Activated naive CD4-positive, alpha-beta T cell treated with anti-CD3 and anti-CD28 coated beads, Interleukin-2, amount 50 U/mL, for 16 hours (primary cell): ENCODE data around the gene ZNF582.

Experiments used
- DNase-seq: peaks from one replicate; pipeline ENCODE4 v3.0.0-alpha.2; 2020

Gene ZNF582

GRCh38 chr19:56393119-56394012 is at the start of gene ZNF582:
Gene ZNF582 (minus strand): TSS chr19:56393534. CDS start chr19:56391752, 1,782 bp downstream.
- peak; percentile 93 for DNase-seq

- no peak for DNase-seq
Measured at GRCh38 chr19:56441206-56441792, 48.0 kb upstream of the ZNF582 start.

DNA sequence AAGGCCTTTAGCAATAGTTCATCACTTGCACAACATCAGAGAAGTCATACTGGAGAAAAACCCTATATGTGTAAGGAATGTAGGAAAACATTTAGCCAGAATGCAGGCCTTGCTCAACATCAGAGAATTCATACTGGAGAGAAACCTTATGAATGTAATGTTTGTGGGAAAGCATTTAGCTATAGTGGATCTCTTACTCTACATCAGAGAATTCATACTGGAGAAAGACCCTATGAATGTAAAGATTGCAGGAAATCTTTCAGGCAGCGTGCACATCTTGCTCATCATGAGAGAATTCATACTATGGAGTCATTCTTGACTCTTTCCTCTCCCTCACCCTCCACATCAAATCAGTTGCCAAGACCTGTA is 30.6 kb upstream of the ZNF582 start:
- DNase-seq, result no peak

DNA sequence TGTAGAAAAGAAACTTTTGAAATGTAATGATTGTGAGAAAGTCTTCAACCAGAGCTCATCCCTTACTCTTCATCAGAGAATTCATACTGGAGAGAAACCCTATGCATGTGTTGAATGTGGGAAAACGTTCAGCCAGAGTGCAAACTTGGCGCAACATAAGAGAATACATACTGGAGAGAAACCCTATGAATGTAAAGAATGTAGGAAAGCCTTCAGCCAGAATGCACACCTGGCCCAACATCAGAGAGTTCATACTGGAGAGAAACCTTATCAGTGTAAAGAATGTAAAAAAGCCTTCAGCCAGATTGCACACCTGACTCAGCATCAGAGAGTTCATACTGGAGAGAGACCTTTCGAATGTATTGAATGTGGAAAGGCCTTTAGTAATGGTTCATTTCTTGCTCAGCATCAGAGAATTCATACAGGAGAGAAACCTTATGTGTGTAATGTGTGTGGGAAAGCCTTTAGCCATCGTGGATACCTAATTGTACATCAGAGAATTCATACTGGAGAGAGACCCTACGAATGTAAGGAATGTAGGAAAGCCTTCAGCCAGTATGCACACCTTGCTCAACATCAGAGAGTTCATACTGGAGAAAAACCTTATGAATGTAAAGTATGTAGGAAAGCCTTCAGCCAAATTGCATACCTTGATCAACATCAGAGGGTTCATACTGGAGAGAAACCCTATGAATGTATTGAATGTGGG is 30.1 kb upstream of the ZNF582 start:
- no peak for DNase-seq

DNA sequence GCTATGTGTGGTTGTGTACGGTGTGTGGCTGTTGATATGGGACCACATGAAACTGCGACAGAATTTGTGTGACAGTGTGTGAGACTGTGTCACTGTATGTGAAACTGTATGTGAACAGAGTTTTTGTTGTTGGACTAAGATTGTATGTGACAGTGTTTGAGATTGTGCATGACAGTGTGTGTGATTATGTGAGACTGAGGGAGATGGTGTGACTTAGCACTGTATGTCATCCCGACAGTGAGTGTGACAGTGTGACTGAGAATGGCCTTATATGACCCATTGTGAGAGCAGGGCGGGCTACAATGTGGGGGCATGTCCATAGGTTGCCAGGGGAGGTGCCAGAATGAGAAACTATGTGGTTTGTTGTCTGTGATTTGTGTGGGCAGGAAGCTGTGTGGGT is 11.7 kb upstream of the ZNF582 start:
- peak; percentile 14 for DNase-seq

GRCh38 chr19:56404705-56405056 is 11.3 kb upstream of the ZNF582 start:
- DNase-seq, result no peak

- DNase-seq, result peak; percentile 90
Measured at GRCh38 chr19:56403764-56404704, 10.7 kb upstream of the ZNF582 start, which contains the start of gene ZNF583. Gene ZNF583 (plus strand): TSS chr19:56404332. CDS start chr19:56407115, 2,783 bp downstream.

GRCh38 chr19:56403261-56403660 is 9.9 kb upstream of the ZNF582 start:
- DNase-seq, result peak; percentile 31

GRCh38 chr19:56400485-56400884 is 7.2 kb upstream of the ZNF582 start:
- DNase-seq, result no peak

- DNase-seq, result no peak
Measured at GRCh38 chr19:56398809-56399208, 5.5 kb upstream of the ZNF582 start.

GRCh38 chr19:56383826-56384605 is 9.3 kb downstream of the ZNF582 start:
- no peak for DNase-seq

DNA sequence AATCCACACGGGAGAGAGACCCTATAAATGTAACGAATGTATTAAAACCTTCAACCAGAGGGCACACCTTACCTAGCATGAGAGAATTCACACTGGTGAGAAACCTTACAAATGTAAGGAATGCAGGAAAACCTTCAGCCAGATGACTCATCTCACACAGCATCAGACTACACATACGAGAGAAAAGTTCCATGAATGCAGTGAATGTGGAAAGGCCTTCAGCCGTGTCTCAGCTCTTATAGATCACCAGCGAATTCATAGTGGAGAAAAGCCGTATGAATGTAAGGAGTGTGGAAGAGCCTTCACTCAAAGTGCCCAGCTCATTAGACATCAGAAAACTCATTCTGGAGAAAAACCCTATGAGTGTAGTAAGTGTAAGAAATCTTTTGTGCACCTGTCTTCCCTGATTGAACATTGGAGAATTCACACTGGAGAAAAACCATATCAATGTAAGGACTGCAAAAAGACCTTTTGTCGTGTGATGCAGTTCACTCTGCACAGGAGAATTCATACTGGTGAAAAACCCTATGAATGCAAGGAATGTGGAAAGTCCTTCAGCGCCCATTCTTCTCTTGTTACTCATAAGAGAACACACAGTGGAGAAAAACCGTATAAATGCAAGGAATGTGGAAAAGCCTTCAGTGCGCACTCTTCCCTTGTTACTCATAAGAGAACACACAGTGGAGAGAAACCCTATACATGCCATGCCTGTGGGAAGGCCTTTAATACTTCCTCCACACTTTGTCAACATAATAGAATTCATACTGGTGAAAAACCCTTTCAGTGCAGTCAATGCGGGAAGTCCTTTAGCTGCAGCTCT is 16.0 kb downstream of the ZNF582 start:
- no peak for DNase-seq

GRCh38 chr19:56372281-56372680 is 21.1 kb downstream of the ZNF582 start:
- DNase-seq, result no peak

DNA sequence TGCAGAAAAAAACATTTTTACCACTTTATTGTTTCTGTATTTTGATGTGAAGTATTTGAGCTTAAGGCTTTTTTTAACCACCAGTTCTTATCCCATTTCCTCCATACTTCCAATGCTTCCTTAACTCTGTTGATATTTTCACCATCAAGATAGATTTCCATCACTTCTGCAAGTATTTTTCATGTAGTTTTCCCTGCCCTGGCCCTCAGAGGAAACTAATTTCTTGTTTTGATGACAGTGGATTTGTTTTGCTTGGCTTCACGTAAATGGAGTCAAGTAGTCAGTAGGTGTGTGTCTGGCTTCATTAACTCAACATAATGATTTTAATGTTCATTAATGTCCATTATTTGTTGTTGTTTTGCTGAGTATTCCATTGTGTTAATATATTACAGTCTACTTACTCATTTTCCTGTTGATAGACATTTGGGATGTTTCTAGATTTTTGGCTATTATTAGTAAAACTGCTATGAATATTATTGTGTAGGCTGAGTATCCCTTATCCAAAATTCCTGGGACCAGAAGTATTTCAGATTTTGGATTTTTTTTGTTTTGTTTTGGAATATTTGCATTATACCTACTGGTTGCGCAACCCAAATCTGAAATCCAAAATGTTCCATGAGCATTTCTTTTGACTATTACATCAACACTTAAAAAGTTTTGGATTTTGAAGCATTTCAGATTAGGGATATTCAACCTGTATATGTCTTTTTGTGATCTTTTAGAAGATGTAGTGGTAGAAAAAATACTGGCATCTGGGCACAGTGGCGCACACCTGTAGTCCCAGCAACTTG is 23.3 kb downstream of the ZNF582 start:
- no peak for DNase-seq

- DNase-seq, result peak; percentile 78
Measured at GRCh38 chr19:56367829-56368711, 25.3 kb downstream of the ZNF582 start.

GRCh38 chr19:56360841-56361240 is 32.5 kb downstream of the ZNF582 start:
- DNase-seq, result no peak

DNA sequence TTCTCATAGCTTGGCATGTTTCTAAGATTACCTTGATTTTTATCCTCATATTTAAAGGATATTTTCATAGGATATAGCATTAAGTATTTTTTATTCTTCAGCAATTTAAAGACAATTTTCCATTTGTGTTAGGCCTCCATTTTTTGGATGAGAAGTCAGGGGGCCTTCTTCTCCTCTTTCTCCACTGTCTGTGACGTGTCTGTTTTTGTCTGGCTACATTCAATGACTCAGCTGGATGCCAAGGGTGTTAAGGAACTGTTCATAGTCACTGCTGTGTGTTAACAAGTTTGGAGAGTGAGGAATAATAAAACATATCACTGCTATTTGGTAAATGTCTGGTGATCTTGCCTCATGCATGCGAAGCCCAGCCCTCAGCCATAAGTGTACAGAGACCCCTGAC is 36.4 kb downstream of the ZNF582 start:
- DNase-seq, result no peak

GRCh38 chr19:56355517-56355916 is 37.8 kb downstream of the ZNF582 start:
- no peak for DNase-seq

GRCh38 chr19:56351208-56351607 is 42.1 kb downstream of the ZNF582 start:
- DNase-seq, result no peak
